GM12873 (cell line): ENCODE results near the gene IFNL3.
"Not testable (repeated sequence)": the region's sequence is repeated elsewhere in the genome, so short reads cannot be mapped to it uniquely, and the experiment has no call there.

ENCODE experiments used
- TF ChIP-seq, protein P1 (sequence below): IDR thresholded peaks from 2 replicates; pipeline ENCODE4 v1.5.1; 2012; ENCODE audit warnings: low read depth, mild to moderate bottlenecking, moderate library complexity, low read length, control low read depth; ENCODE audit not compliant: insufficient read depth; ENCODE audit errors: missing control alignments

The IFNL3 gene

DNA sequence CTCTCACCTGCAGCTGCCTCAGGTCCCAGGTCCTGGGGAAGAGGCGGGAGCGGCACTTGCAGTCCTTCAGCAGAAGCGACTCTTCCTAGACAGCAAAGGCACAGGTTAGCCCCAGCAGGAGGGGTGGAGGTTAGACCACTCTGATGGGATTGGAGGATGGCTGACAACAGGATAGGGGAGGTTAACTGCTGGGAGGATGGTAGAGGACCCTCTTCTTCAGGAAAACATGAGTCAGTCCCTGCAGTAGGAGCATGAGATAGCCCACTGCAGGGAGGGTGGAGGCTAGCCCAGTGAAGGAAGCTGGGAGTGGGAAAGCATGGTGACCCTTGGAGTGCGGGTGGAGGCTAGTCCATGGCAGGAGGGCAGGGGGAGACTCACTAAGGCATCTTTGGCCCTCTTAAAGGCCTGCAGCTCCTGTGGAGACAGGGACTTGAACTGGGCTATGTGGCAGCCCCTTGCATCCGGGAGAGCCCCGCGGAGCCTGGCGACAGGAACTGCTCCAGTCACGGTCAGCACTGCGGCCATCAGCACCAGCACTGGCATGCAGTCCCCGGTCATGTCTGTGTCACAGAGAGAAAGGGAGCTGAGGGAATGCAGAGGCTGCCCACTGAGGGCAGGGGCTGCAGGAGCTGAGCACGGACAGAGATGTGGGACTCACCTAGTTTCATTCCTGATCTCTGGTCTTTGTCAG is at the start of gene IFNL3:
Gene IFNL3 (minus strand): TSS at position 597 of the 691 bp plus-strand sequence. CDS start 39 bp downstream, at position 558.
- TF ChIP-seq, protein P1, sequence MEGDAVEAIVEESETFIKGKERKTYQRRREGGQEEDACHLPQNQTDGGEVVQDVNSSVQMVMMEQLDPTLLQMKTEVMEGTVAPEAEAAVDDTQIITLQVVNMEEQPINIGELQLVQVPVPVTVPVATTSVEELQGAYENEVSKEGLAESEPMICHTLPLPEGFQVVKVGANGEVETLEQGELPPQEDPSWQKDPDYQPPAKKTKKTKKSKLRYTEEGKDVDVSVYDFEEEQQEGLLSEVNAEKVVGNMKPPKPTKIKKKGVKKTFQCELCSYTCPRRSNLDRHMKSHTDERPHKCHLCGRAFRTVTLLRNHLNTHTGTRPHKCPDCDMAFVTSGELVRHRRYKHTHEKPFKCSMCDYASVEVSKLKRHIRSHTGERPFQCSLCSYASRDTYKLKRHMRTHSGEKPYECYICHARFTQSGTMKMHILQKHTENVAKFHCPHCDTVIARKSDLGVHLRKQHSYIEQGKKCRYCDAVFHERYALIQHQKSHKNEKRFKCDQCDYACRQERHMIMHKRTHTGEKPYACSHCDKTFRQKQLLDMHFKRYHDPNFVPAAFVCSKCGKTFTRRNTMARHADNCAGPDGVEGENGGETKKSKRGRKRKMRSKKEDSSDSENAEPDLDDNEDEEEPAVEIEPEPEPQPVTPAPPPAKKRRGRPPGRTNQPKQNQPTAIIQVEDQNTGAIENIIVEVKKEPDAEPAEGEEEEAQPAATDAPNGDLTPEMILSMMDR, result not testable (repeated sequence)

DNA sequence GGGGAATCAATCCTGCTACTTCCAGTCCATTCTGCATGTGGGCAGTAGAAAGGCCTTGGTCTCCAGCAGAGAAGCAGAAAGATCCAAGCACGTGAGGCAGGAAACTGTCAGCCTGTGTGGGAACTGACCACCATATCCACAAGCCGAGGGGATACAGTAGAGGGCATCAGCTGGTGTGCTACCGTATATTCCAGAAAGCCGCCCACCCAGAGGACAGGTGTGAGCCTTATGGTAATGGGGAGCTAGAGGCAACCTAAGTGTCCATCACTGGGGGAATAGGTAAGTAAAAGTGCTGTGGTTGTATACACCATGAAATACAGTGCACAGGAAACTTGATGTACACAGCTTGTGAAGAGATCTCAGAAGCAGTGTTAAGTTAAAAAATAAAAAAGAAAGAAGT is 48.6 kb upstream of the IFNL3 start:
- TF ChIP-seq, protein P1, result no peak

DNA sequence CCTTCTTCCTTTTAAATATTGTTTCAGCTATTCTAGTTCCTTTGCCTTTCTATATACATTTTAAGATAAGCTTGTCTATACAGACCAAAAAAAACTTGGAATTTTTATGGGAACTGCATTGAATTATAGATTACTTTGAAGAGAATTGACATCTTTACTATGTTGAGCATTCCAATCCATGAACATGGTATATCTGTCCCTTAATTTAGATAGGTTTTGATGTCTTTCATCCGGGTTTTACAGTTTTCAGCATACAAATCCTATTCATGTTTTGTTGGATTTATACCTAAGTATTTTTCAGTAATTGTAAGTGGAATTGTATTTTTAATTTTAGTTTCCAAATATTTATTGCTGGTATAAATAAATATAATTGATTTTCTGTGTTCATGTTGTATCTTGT is 39.2 kb upstream of the IFNL3 start:
- TF ChIP-seq, protein P1, result no peak

DNA sequence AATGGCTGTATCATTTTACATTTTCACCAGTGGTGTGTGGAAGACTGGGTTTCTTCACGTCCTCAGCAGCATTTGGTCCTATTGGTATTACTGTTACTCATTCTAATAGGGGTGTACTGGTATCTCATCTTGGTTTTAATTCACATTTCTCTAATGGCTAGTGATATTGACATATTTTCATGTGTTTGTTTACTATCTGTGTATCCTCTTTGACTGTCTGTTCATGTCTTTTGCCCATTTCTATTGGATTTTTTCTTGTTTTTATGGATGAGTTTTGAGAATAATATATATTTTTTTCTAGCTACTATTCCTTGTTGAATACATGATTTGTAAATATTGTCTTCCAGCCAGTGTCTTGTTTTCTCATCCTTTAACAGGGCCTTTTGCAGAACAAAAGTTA is 37.2 kb upstream of the IFNL3 start:
- TF ChIP-seq, protein P1, result no peak

DNA sequence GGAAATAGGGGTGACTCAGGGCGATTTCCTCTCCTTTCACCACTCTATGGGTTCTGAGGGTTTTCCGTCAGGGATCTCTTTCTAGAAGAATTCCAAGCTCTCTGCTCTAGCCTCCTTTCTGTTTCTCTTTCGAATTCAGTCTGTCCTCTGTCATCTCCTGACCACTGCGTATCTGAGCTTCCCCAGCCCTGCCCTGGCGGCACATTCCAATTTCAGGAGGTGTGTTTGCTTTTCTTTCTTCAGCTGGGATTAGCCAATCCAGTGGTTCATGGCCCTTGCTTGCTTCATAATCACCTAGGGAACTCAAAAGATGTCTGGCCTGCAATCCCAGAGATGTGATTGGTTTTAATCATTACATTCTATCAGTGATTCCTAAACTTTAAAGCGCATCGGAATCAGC is 32.8 kb upstream of the IFNL3 start:
- TF ChIP-seq, protein P1, result no peak

DNA sequence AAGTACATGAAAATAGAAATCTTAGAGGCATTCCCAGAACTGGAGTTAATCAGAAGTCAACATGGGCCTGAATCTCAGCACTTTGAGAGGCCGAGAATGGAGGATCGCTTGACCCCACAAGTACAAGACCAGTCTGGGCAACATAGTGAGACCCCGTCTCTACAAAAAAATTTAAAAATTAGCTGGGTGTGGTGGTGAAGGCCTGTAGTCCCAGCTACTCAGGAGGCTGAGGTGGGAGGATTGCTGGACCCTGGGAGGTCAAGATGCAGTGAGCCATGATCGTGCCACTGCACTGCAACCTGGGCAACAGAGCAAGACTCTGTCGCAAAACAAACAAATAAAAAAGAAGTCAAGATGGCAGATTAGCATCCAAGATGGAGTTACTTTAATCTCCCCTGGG is 31.9 kb upstream of the IFNL3 start:
- TF ChIP-seq, protein P1, result no peak

DNA sequence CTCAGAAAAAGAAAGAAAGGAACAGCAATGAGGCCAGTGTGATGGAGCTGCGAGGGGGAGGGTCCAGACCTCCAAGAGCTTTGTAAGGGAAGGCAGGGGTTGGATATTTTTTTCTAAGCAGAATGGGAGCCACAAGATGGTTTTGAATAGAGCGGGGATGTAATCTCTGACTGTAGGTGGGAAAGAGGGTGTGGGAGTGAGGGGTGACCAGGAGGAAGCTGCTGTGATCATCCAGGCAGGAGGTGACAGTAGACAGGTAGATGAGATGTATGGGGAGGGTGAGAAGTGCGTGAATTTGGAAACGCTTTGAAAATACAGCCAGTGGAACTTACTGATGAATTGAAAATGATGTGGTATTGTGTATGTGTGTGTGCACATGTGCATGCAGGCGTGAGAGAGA is 30.8 kb upstream of the IFNL3 start:
- TF ChIP-seq, protein P1, result no peak
